Esophagus (tissue), 2 donors: Measurements from ENCODE around the gene TMEM266. TPM values are rescaled to one million over a fixed set of nuclear protein-coding genes. Genes with fewer than 3 reads are reported as not detected.
A peak's percentile ranks its signal among the peaks of the same experiment; 100 is the strongest.

ENCODE experiments used
- H3K27ac ChIP-seq, 2 donors: one replicate each; pipeline ENCODE4 v1.5.1; 2013; ENCODE audit warnings: low read depth in 2 of 2, mild to moderate bottlenecking in 2 of 2, inconsistent platforms in 1 of 2, low read length in 1 of 2, moderate library complexity in 1 of 2
- H3K27me3 ChIP-seq, 2 donors: one replicate each; pipeline ENCODE4 v1.6.1; 2013; ENCODE audit warnings: low read length in 2 of 2, control low read depth in 1 of 2, mild to moderate bottlenecking in 1 of 2; ENCODE audit not compliant: insufficient read depth in 2 of 2, control insufficient read depth in 1 of 2
- H3K36me3 ChIP-seq, 2 donors: one replicate each; pipeline ENCODE4 v1.6.1; 2013; ENCODE audit warnings: low read length in 1 of 2; ENCODE audit not compliant: control insufficient read depth in 2 of 2, insufficient read depth in 2 of 2
- H3K4me1 ChIP-seq, 2 donors: one replicate each; pipeline ENCODE4 v1.6.1; 2013; ENCODE audit warnings: low read length in 1 of 2; ENCODE audit not compliant: control insufficient read depth in 2 of 2, insufficient read depth in 2 of 2
- H3K4me3 ChIP-seq, 2 donors: one replicate each; pipeline ENCODE4 v1.5.1; 2013; ENCODE audit warnings: low read length in 2 of 2, mild to moderate bottlenecking in 2 of 2, low read depth in 1 of 2, moderate library complexity in 1 of 2
- H3K9me3 ChIP-seq, 2 donors: one replicate each; pipeline ENCODE4 v1.6.1; 2013; ENCODE audit warnings: mild to moderate bottlenecking in 2 of 2, low read depth in 1 of 2, low read length in 1 of 2, moderate library complexity in 1 of 2; ENCODE audit not compliant: control insufficient read depth in 2 of 2, insufficient read depth in 1 of 2
- WGBS, 2 donors: extraction: QIAGEN DNeasy Blood & Tissue Kit; methylation state at CpG; one replicate each; pipeline ENCODE4 v1.1.7; 2013; 5-methylcytosine and 5-hydroxymethylcytosine counted together
- polyA plus RNA-seq, 2 donors: library from polyadenylated mRNA; stranded (reverse); fragments of 200-250 nt; gene quantifications; one replicate each; pipeline ENCODE4 v1.2.3, GENCODE V29; 2013
- donor health status: healthy with polysubstance abuse.
- donor health status: Bipolar disorder and iron deficiency.

TMEM266 gene
- polyA plus RNA-seq, 2 donors = 0.06 to 0.14 TPM

DNA sequence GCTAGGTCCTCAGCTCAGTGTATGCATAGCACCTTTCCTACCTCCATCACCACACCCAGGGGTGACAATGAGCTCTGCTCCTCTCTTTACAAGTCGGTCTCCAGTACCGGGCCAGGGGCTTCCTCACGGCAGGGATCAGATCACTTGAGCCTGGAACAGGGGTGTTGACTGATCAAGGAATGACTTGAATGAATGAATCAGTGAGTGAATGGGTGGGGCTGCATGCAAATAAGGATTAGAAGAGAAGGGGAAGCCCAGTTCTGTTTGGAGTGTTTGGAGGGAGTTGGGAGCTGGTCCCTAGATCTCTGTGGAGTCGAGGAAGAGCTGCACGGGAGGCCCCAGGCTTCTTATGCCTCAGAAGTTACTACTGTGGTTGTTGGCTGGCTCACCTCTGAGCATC is 87.0 kb downstream of the TMEM266 start:
- 46 to 58% methylated on average over 5 of the region's 5 CpGs for WGBS, 2 donors
- Histone ChIP-seq H3K4me1 (peaks cover 3 to 4% of the 10 kb centered on the region in 2 donors), H3K4me3 (no peak overlapping the region), H3K27ac (no peak overlapping the region), H3K9me3 (no peaks in the 10 kb centered on the region), H3K36me3 (no peaks in the 10 kb centered on the region), H3K27me3 (no peaks in the 10 kb centered on the region)

DNA sequence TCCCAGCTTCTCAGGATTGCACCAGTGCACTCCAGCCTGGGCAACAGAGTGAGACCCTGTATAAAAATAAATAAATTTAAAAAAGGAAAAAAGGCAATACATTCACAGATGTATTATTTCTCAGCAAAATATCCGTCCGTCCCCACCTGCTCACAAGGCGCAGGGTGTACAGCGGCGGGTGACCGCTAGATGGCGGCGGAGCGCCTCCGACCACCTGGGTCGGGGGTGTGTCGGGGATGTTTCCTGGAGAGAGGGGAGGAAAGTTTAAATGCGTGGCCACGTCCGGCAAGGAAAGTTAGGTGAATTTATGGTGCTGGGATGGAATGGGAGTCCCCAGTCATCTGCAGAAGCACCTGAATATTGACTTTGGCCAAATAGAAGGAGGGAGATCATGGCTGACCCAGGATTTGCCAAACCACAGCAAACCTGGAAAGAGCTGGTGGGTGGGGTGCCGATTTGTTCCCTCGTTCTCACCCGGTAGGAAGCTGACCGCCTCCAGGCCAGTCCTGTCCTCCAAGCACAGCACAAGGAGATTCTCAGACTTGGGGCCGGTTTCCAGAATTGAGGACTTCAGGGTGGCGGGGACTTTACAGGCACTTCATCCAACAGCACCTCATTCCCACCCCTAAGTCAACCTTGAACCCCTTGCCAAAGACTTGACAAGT is 88.3 kb downstream of the TMEM266 start:
- no peaks in the 10 kb centered on the region for H3K36me3 ChIP-seq
- no peak overlapping the region for H3K27ac ChIP-seq
- H3K4me3 ChIP-seq = no peak overlapping the region
- H3K27me3 ChIP-seq = no peaks in the 10 kb centered on the region
- H3K4me1 ChIP-seq = peaks cover 3 to 4% of the 10 kb centered on the region in 2 donors
- 17 to 19% methylated on average over 18 to 21 of the region's 21 CpGs for WGBS, 2 donors
- no peaks in the 10 kb centered on the region for H3K9me3 ChIP-seq

DNA sequence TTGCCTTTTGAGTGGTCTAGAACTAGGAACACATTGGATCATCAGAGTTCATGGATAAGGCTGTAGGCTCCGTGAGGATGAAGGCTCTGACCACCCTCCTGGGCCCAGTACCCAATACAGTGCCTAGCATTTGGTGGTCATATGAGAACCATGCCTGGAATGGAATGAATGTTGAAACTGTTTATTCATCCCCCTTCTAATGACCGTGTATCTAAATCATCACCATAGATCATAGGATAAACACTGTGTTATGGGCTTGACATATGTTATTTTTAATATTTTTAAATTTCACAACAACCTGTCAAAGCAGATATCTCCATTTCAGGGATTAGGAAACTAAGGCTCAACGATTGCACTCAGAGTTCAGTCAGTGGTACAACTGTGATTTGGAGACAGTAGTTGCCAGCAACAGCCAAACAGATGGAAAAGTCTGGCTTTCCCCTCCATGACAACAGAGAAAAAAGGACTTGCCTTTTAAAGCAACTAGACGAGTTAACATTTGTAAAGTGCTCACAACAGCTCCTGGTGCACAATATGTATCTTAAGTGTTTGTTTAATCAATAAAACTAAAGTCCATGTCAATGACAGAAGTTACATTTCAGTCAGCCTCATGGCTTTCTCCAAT is 89.6 kb downstream of the TMEM266 start:
- H3K36me3 ChIP-seq = no peaks in the 10 kb centered on the region
- H3K9me3 ChIP-seq = no peaks in the 10 kb centered on the region
- WGBS, 2 donors = 46 to 57% methylated on average over 4 of the region's 4 CpGs
- no peak overlapping the region for H3K4me3 ChIP-seq
- peak overlapping the region in 1 of 2 donors; percentile 31 for H3K27ac ChIP-seq
- H3K27me3 ChIP-seq = no peaks in the 10 kb centered on the region
- H3K4me1 ChIP-seq = peaks cover 3 to 4% of the 10 kb centered on the region in 2 donors

DNA sequence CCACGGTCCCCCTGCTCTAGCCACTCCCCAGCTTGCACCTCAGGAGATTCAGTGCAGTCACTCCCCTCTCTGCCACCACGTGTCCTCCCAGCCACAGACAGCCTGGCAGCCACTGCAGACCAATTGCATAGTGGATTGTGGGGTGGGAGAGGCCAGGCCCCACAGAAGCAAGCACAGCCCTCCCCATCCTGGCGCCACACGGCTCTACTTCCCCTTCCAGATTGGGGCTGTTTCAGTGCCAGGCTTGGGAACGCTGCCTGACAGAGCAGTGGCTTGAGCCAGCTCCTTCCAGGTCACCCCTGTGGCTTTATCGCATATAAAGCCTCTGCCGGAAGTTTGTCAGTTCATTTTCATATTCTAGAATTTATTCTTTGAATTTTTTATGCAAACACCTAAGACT is 90.7 kb downstream of the TMEM266 start:
- WGBS, 2 donors = 16 to 19% methylated on average over 7 of the region's 7 CpGs
- no peaks in the 10 kb centered on the region for H3K36me3 ChIP-seq
- H3K27ac ChIP-seq = peak overlapping the region; percentile 31 to 61

DNA sequence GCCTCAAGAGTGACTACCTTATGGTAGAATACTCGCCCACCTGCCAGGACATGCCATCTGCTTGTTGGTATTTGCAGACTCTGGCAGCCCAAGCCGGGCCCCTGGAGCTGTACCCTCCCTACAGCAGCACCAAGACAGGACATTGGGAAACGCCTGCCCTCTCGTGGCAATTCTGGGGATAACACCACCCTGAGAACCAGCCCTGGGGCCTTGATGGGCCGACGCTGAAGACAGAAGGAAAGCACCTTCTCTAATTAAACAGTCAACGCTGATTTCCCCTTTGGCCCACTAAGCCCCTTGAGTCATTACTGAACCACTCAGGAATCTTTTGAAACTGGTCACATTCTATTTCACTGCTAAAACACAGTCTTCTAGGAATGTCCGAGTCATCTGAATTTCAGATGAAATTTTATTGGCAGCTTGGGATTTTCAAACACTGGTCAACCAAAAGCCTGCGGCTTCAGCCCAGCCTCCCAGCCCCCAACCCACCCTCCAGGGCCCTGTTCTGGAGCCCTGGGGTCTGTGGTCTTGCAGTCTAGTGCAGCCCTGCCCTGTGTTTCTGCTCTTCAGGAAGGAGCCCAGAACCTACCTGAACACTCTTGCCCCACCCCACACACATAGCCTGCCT is 91.3 kb downstream of the TMEM266 start:
- H3K27ac ChIP-seq = peak overlapping the region in 1 of 2 donors; percentile 31
- 8 to 10% methylated on average over 9 of the region's 9 CpGs for WGBS, 2 donors
- H3K4me1 ChIP-seq = peaks cover 3 to 4% of the 10 kb centered on the region in 2 donors
- no peaks in the 10 kb centered on the region for H3K27me3 ChIP-seq
- no peak overlapping the region for H3K4me3 ChIP-seq
- H3K36me3 ChIP-seq = no peaks in the 10 kb centered on the region
- H3K9me3 ChIP-seq = no peaks in the 10 kb centered on the region

More for the DNA sequence above, 90.7 kb downstream of the TMEM266 start:
- Histone ChIP-seq H3K4me3 (no peak overlapping the region), H3K27me3 (no peaks in the 10 kb centered on the region), H3K9me3 (no peaks in the 10 kb centered on the region), H3K4me1 (peaks cover 3 to 4% of the 10 kb centered on the region in 2 donors)

DNA sequence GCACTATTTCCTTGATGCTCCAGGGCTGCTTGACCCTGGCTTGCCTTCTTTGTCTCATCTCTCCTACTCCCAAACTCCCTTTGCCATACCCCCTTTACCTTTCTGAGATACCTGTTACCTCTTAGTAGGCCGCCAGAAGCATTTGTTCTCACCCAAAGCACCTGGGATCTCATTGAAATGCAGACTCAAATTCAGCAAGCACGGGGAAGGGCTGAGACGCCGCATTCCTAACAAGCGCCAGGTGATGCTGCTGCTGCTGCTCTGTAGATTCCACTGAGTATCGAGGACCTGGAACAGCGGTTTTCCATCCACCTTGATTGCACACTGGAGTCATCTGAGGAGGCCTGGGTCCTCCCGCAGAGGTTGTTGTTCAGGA is 91.8 kb downstream of the TMEM266 start:
- Histone ChIP-seq H3K36me3 (no peaks in the 10 kb centered on the region), H3K27me3 (no peaks in the 10 kb centered on the region), H3K27ac (no peak overlapping the region), H3K4me1 (peaks cover 3 to 4% of the 10 kb centered on the region in 2 donors), H3K9me3 (no peaks in the 10 kb centered on the region), H3K4me3 (no peak overlapping the region)
- WGBS, 2 donors = 90 to 93% methylated on average over 8 of the region's 8 CpGs

DNA sequence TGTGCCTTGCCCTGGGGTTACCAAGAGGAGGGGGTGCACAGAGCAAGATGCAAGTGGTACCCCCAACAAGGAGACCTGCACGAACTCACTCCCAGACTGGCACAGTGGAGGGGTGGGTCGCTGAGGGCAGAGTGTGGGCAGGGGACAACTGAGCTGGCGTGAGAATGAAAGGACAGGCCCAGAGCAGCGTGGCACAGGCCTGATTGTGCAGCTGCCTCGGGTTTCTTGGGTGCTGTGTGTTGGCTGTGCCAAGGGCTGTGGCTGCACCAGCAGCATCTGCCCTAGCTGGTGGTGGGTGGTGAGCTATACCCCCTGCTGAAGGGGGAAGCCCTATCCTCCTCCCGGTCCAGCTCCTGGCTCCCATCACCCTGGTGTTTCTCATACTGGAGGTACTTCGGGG is 92.4 kb downstream of the TMEM266 start:
- H3K9me3 ChIP-seq = no peaks in the 10 kb centered on the region
- no peak overlapping the region for H3K27ac ChIP-seq
- H3K36me3 ChIP-seq = no peaks in the 10 kb centered on the region
- H3K4me1 ChIP-seq = peaks cover 3 to 4% of the 10 kb centered on the region in 2 donors
- 77 to 85% methylated on average over 7 of the region's 7 CpGs for WGBS, 2 donors
- H3K4me3 ChIP-seq = no peak overlapping the region
- no peaks in the 10 kb centered on the region for H3K27me3 ChIP-seq

DNA sequence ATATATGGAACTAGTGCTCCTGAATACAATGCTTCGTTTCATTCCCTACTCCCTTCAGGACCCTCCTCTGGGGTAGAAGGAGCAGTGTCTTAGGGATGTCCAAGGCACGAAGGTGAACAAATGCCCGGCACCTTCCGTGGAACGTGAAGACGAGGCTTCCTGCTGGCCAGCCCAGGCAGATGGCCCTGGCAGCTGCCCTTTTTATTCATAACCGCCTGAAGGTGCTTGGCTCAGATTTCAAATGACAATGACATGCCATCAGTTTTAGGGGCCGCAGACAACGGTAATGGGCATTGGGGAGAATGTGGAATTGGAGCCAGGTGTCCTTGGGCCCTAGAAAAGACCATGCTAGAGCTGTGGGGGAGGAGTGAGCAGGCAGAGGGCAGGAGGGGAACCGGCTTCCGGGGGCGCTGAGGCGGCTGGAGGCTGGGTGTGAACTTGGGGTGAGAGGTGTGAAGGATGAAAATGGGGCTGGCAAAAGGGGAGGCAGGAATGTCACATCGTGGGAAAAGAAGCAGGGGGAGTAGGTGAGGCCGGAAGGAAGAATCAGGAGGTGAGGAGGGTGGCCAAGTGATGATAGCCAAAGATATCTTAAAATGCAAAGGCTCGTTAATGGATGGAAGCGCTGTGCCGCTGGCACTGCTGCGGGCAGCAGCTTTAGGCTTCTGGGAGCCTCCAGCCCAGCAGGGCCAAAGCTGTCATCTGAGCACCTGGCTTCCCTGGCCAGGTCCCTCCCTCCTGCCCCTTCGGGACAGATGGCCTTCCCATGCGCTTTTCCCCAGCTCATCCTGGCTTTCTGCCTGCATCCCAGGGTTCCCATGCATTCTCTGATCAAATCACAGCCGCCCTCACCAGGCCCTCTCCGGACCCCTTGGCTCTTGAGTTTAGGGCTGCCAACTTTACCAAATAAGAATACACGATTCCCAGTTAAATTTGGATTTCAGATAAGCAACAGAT is 93.7 kb downstream of the TMEM266 start:
- no peaks in the 10 kb centered on the region for H3K36me3 ChIP-seq
- H3K4me3 ChIP-seq = no peak overlapping the region
- H3K4me1 ChIP-seq = peaks cover 3 to 4% of the 10 kb centered on the region in 2 donors
- no peaks in the 10 kb centered on the region for H3K9me3 ChIP-seq
- H3K27ac ChIP-seq = no peak overlapping the region
- H3K27me3 ChIP-seq = no peaks in the 10 kb centered on the region
- 79 to 82% methylated on average over 24 of the region's 24 CpGs for WGBS, 2 donors

DNA sequence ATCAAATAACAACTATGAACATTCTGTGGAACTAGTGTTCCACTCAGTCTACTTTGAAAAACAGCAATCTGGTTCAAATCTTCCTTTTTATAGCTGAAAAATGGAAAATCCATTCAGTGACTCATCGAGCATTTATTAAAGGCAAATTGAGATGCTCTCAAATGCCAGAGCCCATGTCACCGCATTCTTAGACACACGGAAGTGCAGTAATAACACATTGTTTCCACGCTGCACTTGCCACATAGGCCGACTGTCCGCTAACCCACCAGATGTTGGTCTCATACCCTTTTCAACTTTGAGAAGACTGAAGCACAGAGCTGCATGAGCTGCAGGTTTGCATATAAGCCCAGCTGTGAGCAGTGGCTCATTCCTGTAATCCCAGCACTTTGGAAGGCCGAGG is 95.9 kb downstream of the TMEM266 start:
- H3K4me1 ChIP-seq = peaks cover 0 to 3% of the 10 kb centered on the region in 2 donors
- no peaks in the 10 kb centered on the region for H3K36me3 ChIP-seq
- no peaks in the 10 kb centered on the region for H3K27me3 ChIP-seq
- no peak overlapping the region for H3K4me3 ChIP-seq
- no peaks in the 10 kb centered on the region for H3K9me3 ChIP-seq
- no peak overlapping the region for H3K27ac ChIP-seq
- 76 to 82% methylated on average over 7 of the region's 7 CpGs for WGBS, 2 donors
